RCC 7860 (cell line): Measurements from ENCODE around the gene GNG10.
"Not testable (repeated sequence)": the region's sequence is repeated elsewhere in the genome, so short reads cannot be mapped to it uniquely, and the experiment has no call there.

Experiments used
- DNase-seq: peaks from one replicate; pipeline ENCODE4 v3.0.0-alpha.2; 2015; ENCODE audit warnings: low spot score
- FAIRE-seq: peaks from 2 replicates; lab custom pipeline; 2012; peaks lifted over from hg19 to GRCh38; lab: Jason Lieb, UNC

The GNG10 gene

GRCh38 chr9:111661150-111661801, at the start of gene GNG10:
Gene GNG10 (plus strand): TSS chr9:111661605. CDS start chr9:111661635, 30 bp downstream.
- FAIRE-seq (no peak), DNase-seq (peak; percentile 25)

- FAIRE-seq = no peak
- DNase-seq = no peak
Observed at GRCh38 chr9:111613436-111614040, 47.9 kb upstream of the GNG10 start.

DNA sequence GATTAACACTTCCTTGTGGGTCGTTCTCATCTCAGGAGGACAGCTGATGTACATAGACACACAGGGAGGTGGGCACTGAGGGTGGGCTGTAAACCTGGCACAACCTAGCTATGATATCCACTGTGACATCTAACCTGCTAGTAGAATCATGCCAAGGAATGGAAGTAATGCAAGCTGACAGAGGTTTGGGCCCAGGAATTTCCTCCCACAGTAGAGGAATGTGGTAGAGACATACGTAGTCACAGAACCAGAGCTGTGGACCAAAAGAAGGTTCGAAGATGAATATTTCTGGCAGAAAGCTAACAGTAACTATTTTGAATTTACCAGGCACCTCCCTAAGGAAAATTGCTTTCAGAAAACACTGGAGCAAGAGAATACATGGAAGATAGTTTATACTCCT, 45.5 kb upstream of the GNG10 start:
- no peak for FAIRE-seq
- no peak for DNase-seq

GRCh38 chr9:111617349-111617748, 44.1 kb upstream of the GNG10 start:
- DNase-seq, FAIRE-seq: not testable (repeated sequence)

GRCh38 chr9:111621895-111622480, 39.4 kb upstream of the GNG10 start:
- FAIRE-seq (no peak), DNase-seq (no peak)

DNA sequence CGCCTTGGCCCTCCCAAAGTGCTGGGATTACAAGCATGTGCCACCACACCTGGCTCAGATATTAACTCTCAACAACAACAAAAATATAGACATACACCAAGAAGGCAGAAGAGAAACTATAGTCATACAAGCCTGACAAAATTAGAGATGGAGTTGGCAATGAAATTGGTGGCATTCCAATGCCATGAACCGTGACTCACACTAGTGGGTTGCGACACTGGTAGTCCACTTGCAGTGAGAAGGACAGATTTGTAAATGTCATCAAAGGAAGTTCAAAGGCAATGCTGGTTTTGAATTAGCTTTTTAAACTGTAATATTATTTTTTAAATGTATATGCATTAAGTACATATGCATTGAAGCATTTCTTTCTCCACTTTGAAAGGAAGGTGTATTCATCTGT, 38.8 kb upstream of the GNG10 start:
- FAIRE-seq = peak; percentile 93

DNA sequence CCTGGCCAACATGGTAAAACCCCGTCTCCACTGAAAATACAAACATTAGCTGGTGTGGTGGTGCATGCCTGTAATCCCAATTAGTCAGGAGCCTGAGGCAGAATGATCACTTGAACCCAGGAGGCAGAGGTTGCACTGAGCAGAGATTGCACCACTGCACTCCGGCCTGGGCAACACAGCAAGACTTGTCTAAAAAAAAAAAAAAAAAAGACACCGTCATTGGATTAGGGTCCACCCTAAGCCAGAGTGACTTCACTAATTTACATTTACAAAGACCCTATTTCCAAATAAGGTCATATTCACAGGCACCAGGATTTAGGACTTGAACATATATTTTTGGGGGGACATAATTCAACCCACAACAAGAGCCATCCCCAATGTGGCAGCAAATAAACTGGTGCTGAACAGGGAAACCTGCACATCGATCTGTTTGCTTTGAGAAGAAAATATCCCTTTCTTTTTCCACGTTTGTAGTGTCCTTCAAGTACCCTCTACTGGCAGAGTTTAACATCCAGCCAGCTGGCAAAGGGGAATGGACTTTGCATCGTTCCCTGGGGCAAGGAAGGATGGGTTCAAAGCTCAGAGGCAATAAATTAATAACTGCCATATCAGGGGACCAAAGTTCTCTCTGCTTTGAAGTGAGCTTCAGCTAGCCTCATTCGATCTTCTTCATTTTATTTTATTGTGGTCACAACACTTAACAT, 34.0 kb upstream of the GNG10 start:
- FAIRE-seq = no peak
- DNase-seq = no peak

More for the DNA sequence above, 38.8 kb upstream of the GNG10 start:
- DNase-seq = peak; percentile 86

DNA sequence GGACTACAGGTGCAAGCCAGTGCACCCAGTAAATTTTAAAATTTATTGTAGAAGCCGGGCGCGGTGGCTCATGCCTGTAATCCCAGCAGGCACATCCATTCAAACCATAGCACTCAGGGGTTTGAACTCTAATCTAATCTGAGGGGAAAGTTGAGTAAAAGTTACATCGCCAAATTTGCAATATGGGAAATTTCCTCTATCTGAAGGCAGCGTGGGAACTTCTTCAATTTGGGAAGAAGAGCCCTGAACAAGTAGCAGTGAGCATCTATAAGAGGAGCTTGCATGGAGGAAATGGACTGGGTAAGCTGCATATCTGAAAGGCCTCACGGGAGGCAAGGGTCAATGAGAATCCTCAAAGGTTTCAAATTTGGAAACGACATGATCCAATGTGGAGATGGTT, 33.0 kb upstream of the GNG10 start:
- no peak for DNase-seq
- no peak for FAIRE-seq

DNA sequence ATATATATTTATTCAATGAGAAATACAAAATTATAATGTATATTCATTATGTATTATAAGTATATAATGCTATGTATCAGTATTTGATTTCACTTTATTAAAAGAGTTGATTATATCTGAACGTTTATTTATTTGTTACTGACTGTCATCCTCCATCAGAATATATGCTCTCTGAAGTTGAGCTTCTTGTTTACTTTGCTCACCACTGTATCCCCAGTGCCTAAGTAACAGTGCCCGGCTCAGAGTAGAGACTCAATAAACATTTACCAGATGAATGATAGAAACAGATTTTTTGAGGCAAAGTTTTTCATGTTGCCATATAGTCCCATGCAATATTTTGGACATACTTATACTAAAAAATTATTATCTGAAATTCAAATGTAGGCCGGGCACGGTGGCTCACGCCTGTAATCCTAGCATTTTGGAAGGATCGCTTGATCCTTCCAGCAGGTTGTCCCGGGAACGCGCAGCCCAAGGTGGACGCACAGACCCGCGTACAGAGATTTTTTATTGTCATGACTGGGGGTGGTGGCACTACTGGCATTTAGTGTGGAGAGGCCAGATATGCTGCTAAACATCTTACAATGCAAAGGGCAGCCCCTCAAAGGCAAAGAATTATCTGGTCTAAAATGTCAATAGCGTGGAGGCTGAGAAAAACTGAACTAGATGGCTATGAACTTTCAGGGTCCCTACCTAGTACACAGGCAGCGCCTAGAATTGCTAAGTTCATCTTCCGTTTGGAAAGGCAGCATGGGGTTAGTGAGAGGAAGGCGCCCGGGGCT, 31.0 kb upstream of the GNG10 start:
- FAIRE-seq = peak; percentile 53

GRCh38 chr9:111630964-111631213, 30.5 kb upstream of the GNG10 start:
- DNase-seq (no peak), FAIRE-seq (no peak)

More for the DNA sequence above, 31.0 kb upstream of the GNG10 start:
- no peak for DNase-seq

GRCh38 chr9:111631214-111631971, 30.0 kb upstream of the GNG10 start, which contains the start of gene DNAJC25:
Gene DNAJC25 (plus strand): TSS chr9:111631334. CDS start chr9:111631408, 74 bp downstream.
- FAIRE-seq (peak; percentile 83), DNase-seq (peak; percentile 99)

- DNase-seq (no peak), FAIRE-seq (no peak)
Observed at GRCh38 chr9:111632060-111632459, 29.3 kb upstream of the GNG10 start.

DNA sequence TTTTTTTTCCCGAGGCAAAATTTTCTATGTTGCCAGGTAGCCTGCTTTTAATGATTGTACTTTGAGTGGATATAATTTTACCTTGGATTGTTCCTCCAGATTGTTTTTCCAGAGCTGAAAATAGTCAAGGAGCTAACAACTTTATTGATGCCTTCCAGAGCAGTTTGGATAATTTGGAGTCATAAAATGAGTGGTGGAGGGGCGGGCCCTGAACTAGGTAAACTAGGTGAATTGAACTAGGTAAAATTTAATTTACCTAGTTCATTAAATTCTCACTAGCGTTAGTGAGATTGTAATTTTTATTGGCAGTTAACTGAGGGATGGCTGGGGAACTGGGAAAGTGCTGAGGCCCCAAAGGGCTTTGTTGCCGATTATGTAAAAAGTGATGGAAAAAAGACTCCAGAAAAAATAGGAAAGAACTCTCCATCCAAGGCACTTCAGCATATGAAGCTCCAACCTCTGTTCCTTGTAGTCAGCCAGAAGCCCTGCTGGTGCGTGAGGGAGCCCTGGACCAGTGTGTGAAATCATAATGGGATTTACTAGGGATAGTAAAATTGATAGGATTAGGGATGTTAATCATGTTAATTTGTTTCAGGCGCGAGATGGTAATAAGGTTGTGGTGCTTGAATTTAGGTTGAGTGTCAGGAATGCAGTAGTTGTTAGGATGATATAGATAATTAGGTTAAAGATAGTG, 28.6 kb upstream of the GNG10 start:
- FAIRE-seq = no peak
- no peak for DNase-seq

DNA sequence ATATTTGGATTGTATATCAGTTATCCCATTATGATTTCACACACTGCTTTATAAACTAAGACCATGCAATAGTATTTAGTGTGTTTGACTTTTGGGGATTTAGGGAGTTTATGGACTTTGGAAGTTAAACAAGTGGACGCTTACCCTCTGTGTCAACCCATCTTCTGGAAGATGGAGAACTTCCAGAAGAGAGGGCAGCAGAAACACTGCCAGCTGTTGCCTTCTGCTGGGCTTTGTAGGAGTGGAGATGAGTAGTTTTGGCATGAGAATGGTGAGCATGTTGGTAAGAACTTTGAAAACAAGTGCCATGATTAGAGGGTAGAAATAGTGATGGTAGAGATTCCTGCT, 28.0 kb upstream of the GNG10 start:
- DNase-seq (no peak), FAIRE-seq (no peak)

DNA sequence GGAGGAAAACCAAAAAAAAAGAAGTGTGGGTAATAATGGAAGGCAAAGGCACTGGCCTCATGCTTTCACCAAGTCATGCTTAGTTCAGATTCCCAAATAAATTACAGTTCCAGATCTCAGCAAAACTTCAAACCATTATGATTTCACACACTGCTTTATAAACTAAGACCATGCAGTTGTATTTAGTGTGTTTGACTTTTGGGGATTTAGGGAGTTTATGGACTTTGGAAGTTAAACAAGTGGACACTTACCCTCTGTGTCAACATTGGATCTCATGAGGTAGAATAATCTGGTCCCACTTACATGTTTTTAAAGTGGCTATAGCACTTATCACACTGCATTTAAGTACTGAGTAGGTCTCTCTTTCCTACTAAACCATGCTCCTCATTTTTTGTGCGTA, 26.5 kb upstream of the GNG10 start:
- DNase-seq (no peak), FAIRE-seq (no peak)

- DNase-seq (no peak), FAIRE-seq (no peak)
Observed at GRCh38 chr9:111637421-111637950, 23.9 kb upstream of the GNG10 start.

DNA sequence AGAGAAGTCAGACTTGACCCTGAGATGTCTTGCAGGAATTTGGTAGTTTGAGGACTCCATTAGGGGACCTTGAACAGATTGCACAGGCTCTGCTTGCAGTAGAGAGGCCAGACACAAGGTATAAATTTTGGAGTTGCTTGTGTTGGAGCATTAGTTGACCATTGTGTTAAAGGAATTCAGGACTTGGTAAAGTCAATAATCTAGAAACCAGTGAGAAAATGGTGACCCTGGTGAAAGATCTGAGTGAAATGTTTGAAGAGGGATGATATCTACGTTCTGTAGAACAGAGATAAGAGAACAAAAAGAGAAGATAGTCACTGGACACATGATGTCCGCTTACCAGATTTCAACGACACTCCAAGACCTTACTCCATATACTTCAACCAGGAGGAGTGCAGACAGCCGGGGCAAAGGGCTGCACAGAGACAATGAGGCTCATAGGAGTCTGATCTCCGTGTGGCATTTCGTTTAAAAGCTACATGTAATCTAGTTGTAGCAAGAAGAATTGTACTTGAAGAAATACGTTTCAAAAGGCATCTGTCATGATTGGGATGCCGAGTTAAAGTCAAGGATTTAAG, 17.1 kb upstream of the GNG10 start:
- no peak for DNase-seq
- no peak for FAIRE-seq

- no peak for FAIRE-seq
- no peak for DNase-seq
Observed at GRCh38 chr9:111645806-111646205, 15.6 kb upstream of the GNG10 start.

DNA sequence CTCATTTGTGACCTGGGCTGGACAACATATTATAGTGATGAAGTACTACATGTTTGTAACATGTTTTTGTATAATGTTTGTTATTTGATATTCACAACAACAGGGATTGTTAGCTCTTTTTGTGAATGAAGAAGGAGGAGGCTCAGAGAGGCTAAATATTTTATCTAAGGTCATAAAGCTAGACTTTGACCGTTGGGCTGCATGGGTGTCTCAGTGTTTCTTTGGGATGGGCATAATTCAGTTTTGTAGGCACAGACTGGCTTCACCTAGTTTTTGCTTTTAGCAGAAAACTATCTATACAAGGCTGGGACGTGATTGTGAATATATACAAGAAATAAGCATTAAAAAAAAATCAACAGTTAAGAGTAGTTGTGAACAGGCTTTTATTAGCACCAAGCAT, 15.0 kb upstream of the GNG10 start:
- DNase-seq = no peak
- no peak for FAIRE-seq
